ENCODE measurements around the gene TMC5. TPM values are rescaled to one million over a fixed set of nuclear protein-coding genes. Genes with fewer than 3 reads are reported as not detected.

TMC5 gene
- polyA plus RNA-seq, 3 donors = not detected

- Histone ChIP-seq H3K79me2 (ENCODE audit: insufficient read depth, low read length) (no peaks in the 10 kb centered on the region), H2AFZ (ENCODE audit: insufficient read depth, low read depth, low read length, poor library complexity, severe bottlenecking) (no peak overlapping the region), H3K27me3 (ENCODE audit: control insufficient read depth in 2 of 2, insufficient read depth in 2 of 2, low read length in 2 of 2) (peaks cover 0 to 6% of the 10 kb centered on the region in 2 donors), H3K4me1 (ENCODE audit: control insufficient read depth in 1 of 2, insufficient read depth in 2 of 2, low read length in 2 of 2) (no peaks in the 10 kb centered on the region), H3K4me3 (replicated peaks in 1 of 3; ENCODE audit: low read depth in 2 of 3, low read length in 3 of 3) (no peak overlapping the region), H3K4me2 (replicated peaks; ENCODE audit: extremely low read depth, low read length, poor library complexity, severe bottlenecking) (no peak overlapping the region), H3K36me3 (replicated peaks in 1 of 2; ENCODE audit: control insufficient read depth in 1 of 2, insufficient read depth in 2 of 2, low read length in 2 of 2) (no peaks in the 10 kb centered on the region), H4K20me1 (ENCODE audit: insufficient read depth, low read length) (no peaks in the 10 kb centered on the region), H3K9ac (ENCODE audit: insufficient read depth, low read length, poor library complexity, severe bottlenecking) (no peak overlapping the region), H3K27ac (ENCODE audit: low read depth in 1 of 2, low read length in 2 of 2) (no peak overlapping the region), H3K9me3 (replicated peaks in 1 of 2; ENCODE audit: control insufficient read depth in 1 of 2, insufficient read depth in 1 of 2, low read length in 2 of 2) (no peaks in the 10 kb centered on the region)
- TF ChIP-seq, protein P1, sequence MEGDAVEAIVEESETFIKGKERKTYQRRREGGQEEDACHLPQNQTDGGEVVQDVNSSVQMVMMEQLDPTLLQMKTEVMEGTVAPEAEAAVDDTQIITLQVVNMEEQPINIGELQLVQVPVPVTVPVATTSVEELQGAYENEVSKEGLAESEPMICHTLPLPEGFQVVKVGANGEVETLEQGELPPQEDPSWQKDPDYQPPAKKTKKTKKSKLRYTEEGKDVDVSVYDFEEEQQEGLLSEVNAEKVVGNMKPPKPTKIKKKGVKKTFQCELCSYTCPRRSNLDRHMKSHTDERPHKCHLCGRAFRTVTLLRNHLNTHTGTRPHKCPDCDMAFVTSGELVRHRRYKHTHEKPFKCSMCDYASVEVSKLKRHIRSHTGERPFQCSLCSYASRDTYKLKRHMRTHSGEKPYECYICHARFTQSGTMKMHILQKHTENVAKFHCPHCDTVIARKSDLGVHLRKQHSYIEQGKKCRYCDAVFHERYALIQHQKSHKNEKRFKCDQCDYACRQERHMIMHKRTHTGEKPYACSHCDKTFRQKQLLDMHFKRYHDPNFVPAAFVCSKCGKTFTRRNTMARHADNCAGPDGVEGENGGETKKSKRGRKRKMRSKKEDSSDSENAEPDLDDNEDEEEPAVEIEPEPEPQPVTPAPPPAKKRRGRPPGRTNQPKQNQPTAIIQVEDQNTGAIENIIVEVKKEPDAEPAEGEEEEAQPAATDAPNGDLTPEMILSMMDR (IDR thresholded peaks at IDR 0.05) = no peak
- no peak for DNase-seq
- H3K36me3 Mint-ChIP-seq = no peaks in the 10 kb centered on the region
- H3K27ac Mint-ChIP-seq = no peak overlapping the region
- no peak overlapping the region for H3K4me3 Mint-ChIP-seq
- H3K9me3 Mint-ChIP-seq = peaks cover 0 to 13% (median 3%) of the 10 kb centered on the region in 7 donors
- no peaks in the 10 kb centered on the region for H3K4me1 Mint-ChIP-seq
- WGBS (ENCODE audit: insufficient coverage) = 88% methylated on average over 1 of the region's 4 CpGs
- intact Hi-C loops (cut with micrococcal nuclease) = no loop called here
- peaks cover 5 to 14% (median 7%) of the 10 kb centered on the region in 3 donors for H3K27me3 Mint-ChIP-seq (ENCODE audit: low read depth in 3 of 3)
Measured at GRCh38 chr16:19418200-19418599, 517 bp downstream of the TMC5 start.

- no peak overlapping the region for H3K4me3 ChIP-seq (replicated peaks in 1 of 3; ENCODE audit: low read depth in 2 of 3, low read length in 3 of 3)
- H3K79me2 ChIP-seq (ENCODE audit: insufficient read depth, low read length) = no peaks in the 10 kb centered on the region
- H3K9me3 ChIP-seq (replicated peaks in 1 of 2; ENCODE audit: control insufficient read depth in 1 of 2, insufficient read depth in 1 of 2, low read length in 2 of 2) = no peaks in the 10 kb centered on the region
- TF ChIP-seq, protein P1 (IDR thresholded peaks at IDR 0.05) = no peak
- 100% methylated on average over 3 of the region's 9 CpGs for WGBS (ENCODE audit: insufficient coverage)
- H3K4me1 ChIP-seq (ENCODE audit: control insufficient read depth in 1 of 2, insufficient read depth in 2 of 2, low read length in 2 of 2) = no peaks in the 10 kb centered on the region
- no peak overlapping the region for H3K4me2 ChIP-seq (replicated peaks; ENCODE audit: extremely low read depth, low read length, poor library complexity, severe bottlenecking)
- H3K9ac ChIP-seq (ENCODE audit: insufficient read depth, low read length, poor library complexity, severe bottlenecking) = no peak overlapping the region
- no peak overlapping the region for H3K27ac Mint-ChIP-seq
- H3K36me3 ChIP-seq (replicated peaks in 1 of 2; ENCODE audit: control insufficient read depth in 1 of 2, insufficient read depth in 2 of 2, low read length in 2 of 2) = no peaks in the 10 kb centered on the region
- intact Hi-C loops (cut with micrococcal nuclease) = no loop called here
- no peak for DNase-seq
- H3K4me1 Mint-ChIP-seq = no peaks in the 10 kb centered on the region
- H3K27me3 Mint-ChIP-seq (ENCODE audit: low read depth in 3 of 3) = peaks cover 3 to 10% (median 6%) of the 10 kb centered on the region in 3 donors
- peaks cover 0 to 11% (median 3%) of the 10 kb centered on the region in 7 donors for H3K9me3 Mint-ChIP-seq
- H3K36me3 Mint-ChIP-seq = no peaks in the 10 kb centered on the region
- no peaks in the 10 kb centered on the region for H4K20me1 ChIP-seq (ENCODE audit: insufficient read depth, low read length)
- peaks cover 0 to 6% of the 10 kb centered on the region in 2 donors for H3K27me3 ChIP-seq (ENCODE audit: control insufficient read depth in 2 of 2, insufficient read depth in 2 of 2, low read length in 2 of 2)
- no peak overlapping the region for H3K4me3 Mint-ChIP-seq
- no peak overlapping the region for H3K27ac ChIP-seq (ENCODE audit: low read depth in 1 of 2, low read length in 2 of 2)
- H2AFZ ChIP-seq (ENCODE audit: insufficient read depth, low read depth, low read length, poor library complexity, severe bottlenecking) = no peak overlapping the region
Measured at GRCh38 chr16:19419698-19420075, 2.0 kb downstream of the TMC5 start.

Data from CD14-positive monocyte (primary cell).